HCT116 (cell line): ENCODE measurements around the gene ZNF14. TPM values are rescaled to one million over a fixed set of nuclear protein-coding genes. Genes with fewer than 3 reads are reported as not detected.
A peak's percentile ranks its signal among the peaks of the same experiment; 100 is the strongest.

Source experiments
- ATAC-seq: fragments of 200-7000 bp; cut with Tn5 transposase; 2 replicates; pipeline ENCODE4 v1.9.1; 2020; ENCODE audit warnings: mild to moderate bottlenecking, moderate library complexity
- BruUV-seq: library from RNA; stranded (reverse); fragments of 400-500 nt; replicated peaks from 2 replicates; lab custom pipeline; 2021; lab: Mats Ljungman, UMichigan
- CTCF ChIA-PET: fragments of 300-600 bp; sonication (Branson Sonifier 250); formaldehyde crosslinking; loops from one replicate; lab custom pipeline; 2021; ENCODE audit warnings: antibody characterized with exemption; lab: Charles Lee
- POLR2A ChIA-PET: fragments of 300-600, 350-600 bp; sonication (Branson Sonifier 250); formaldehyde crosslinking; loops from one replicate; lab custom pipeline; 2021; ENCODE audit warnings: antibody characterized with exemption; lab: Charles Lee
- RAD21 ChIA-PET, 2 experiments: fragments of 300-600 bp; sonication (Branson Sonifier 250); formaldehyde crosslinking; loops; one replicate each; lab custom pipeline; 2023; ENCODE audit warnings: low total read pairs in 2 of 2; ENCODE audit not compliant: uncharacterized antibody in 2 of 2, unreplicated experiment in 2 of 2, low non-redundant PET in 1 of 2; lab: Charles Lee
- DNase-seq: peaks from one replicate; pipeline ENCODE4 v3.0.0-alpha.2; 2010; ENCODE audit warnings: low read depth, low spot score
- H2AFZ ChIP-seq: fragments of 200-600 bp; shearing (Covaris generic), sonication (generic); 2 replicates; pipeline ENCODE4 v1.6.1; 2017; ENCODE audit warnings: low read depth, mixed run types, mixed read lengths, antibody characterized with exemption, low read length; ENCODE audit not compliant: poor library complexity, severe bottlenecking
- H3K27ac ChIP-seq: 2 replicates; pipeline ENCODE4 v1.5.1; 2012; ENCODE audit warnings: low read depth, low read length
- H3K27me3 ChIP-seq: fragments of 200-600 bp; sonication (generic); 2 replicates; pipeline ENCODE4 v1.6.1; 2016; ENCODE audit warnings: mixed run types, low read length, mixed read lengths; ENCODE audit not compliant: insufficient read depth
- H3K36me3 ChIP-seq, 2 experiments: fragments of 200-500 bp in 1 of 2; fragments of 200-600 bp in 1 of 2; sonication (Bioruptor generic) in 1 of 2; sonication (generic) in 1 of 2; 2 replicates each; pipeline versions ENCODE4 v1.5.1 to v1.6.1; 2014 to 2016; ENCODE audit warnings: low read length in 2 of 2, inconsistent platforms in 1 of 2, mixed read lengths in 1 of 2, mixed run types in 1 of 2; ENCODE audit not compliant: insufficient read depth in 2 of 2, control insufficient read depth in 1 of 2
- H3K4me1 ChIP-seq, 2 experiments: fragments of 200-600 bp in 1 of 2; sonication (generic) in 1 of 2; 2 replicates each; pipeline versions ENCODE4 v1.5.1 to v1.6.1; 2012 to 2017; ENCODE audit warnings: low read length in 2 of 2, inconsistent platforms in 1 of 2, mild to moderate bottlenecking in 1 of 2, mixed read lengths in 1 of 2, mixed run types in 1 of 2, moderate library complexity in 1 of 2; ENCODE audit not compliant: insufficient read depth in 2 of 2, control insufficient read depth in 1 of 2
- H3K4me2 ChIP-seq: fragments of 200-600 bp; sonication (generic); 2 replicates; pipeline ENCODE4 v1.6.1; 2017; ENCODE audit warnings: mixed run types, low read length, mixed read lengths
- H3K4me3 ChIP-seq, 2 experiments: fragments of 200-600 bp in 1 of 2; sonication (generic) in 1 of 2; replicated peaks in 1 of 2; 2 replicates each; pipeline ENCODE4 v1.5.1; 2011 to 2016; ENCODE audit warnings: low read length in 2 of 2, control low read depth in 1 of 2, low read depth in 1 of 2, mild to moderate bottlenecking in 1 of 2, mixed read lengths in 1 of 2, mixed run types in 1 of 2
- H3K79me2 ChIP-seq: fragments of 200-600 bp; sonication (generic); 2 replicates; pipeline ENCODE4 v1.6.1; 2017; ENCODE audit warnings: mild to moderate bottlenecking, mixed run types, low read length, moderate library complexity, mixed read lengths; ENCODE audit not compliant: insufficient read depth
- H3K9ac ChIP-seq: fragments of 200-600 bp; sonication (generic); 2 replicates; pipeline ENCODE4 v1.6.1; 2016; ENCODE audit warnings: low read length, mixed read lengths
- H3K9me2 ChIP-seq: fragments of 200-600 bp; sonication (generic), shearing (Covaris generic); 2 replicates; pipeline ENCODE4 v1.6.1; 2017; ENCODE audit warnings: mixed run types, mild to moderate bottlenecking, moderate library complexity; ENCODE audit not compliant: insufficient read depth
- H3K9me3 ChIP-seq, 2 experiments: fragments of 200-500 bp in 1 of 2; fragments of 200-600 bp in 1 of 2; sonication (Bioruptor generic) in 1 of 2; sonication (generic) in 1 of 2; 2 replicates each; pipeline ENCODE4 v1.6.1; 2014 to 2017; ENCODE audit warnings: low read length in 2 of 2, mixed read lengths in 2 of 2, inconsistent platforms in 1 of 2, low read depth in 1 of 2, mild to moderate bottlenecking in 1 of 2, mixed run types in 1 of 2, moderate library complexity in 1 of 2; ENCODE audit not compliant: control insufficient read depth in 1 of 2, insufficient read depth in 1 of 2
- H4K20me1 ChIP-seq: fragments of 200-600 bp; sonication (generic), shearing (Covaris generic); 2 replicates; pipeline ENCODE4 v1.6.1; 2017; ENCODE audit warnings: mixed run types, mild to moderate bottlenecking, moderate library complexity; ENCODE audit not compliant: insufficient read depth
- ATF3 ChIP-seq: IDR thresholded peaks from 2 replicates; pipeline ENCODE4 v1.6.1; 2012
- CBX3 ChIP-seq: IDR thresholded peaks from 2 replicates; pipeline ENCODE4 v1.6.1; 2012; ENCODE audit warnings: low read depth
- CTCF ChIP-seq, 3 experiments: fragments of 200-600 bp in 1 of 3; sonication (generic) in 1 of 3; IDR thresholded peaks in 2 of 3; conservative IDR thresholded peaks in 1 of 3; 2 replicates each; pipeline ENCODE4 v1.5.1; 2012 to 2017; ENCODE audit warnings: low read depth in 2 of 3, low read length in 2 of 3, antibody characterized with exemption in 1 of 3, borderline replicate concordance in 1 of 3, control low read depth in 1 of 3, mild to moderate bottlenecking in 1 of 3, mixed read lengths in 1 of 3, mixed run types in 1 of 3, moderate library complexity in 1 of 3; ENCODE audit not compliant: insufficient read depth in 1 of 3
- EGR1 ChIP-seq: IDR thresholded peaks from 2 replicates; pipeline ENCODE4 v1.6.1; 2012; ENCODE audit warnings: low read depth
- ELF1 ChIP-seq: IDR thresholded peaks from 2 replicates; pipeline ENCODE4 v1.6.1; 2012; ENCODE audit warnings: low read depth, borderline replicate concordance
- EZH2 ChIP-seq: fragments of 200-600 bp; sonication (generic); IDR thresholded peaks from 2 replicates; pipeline ENCODE4 v1.6.1; 2017; ENCODE audit warnings: antibody characterized with exemption, mixed run types
- EZH2phosphoT487 ChIP-seq: fragments of 200-600 bp; IDR thresholded peaks from 2 replicates; pipeline ENCODE4 v1.6.1; 2018; ENCODE audit warnings: antibody characterized with exemption, borderline replicate concordance
- FOSL1 ChIP-seq: IDR thresholded peaks from 2 replicates; pipeline ENCODE4 v1.6.1; 2012; ENCODE audit warnings: low read depth
- MAX ChIP-seq: IDR thresholded peaks from 2 replicates; pipeline ENCODE4 v1.6.1; 2012
- POLR2A ChIP-seq: IDR thresholded peaks from 2 replicates; pipeline ENCODE4 v1.7.0; 2011; ENCODE audit warnings: borderline replicate concordance; ENCODE audit not compliant: insufficient read depth, insufficient read length; ENCODE audit errors: extremely low read depth
- POLR2AphosphoS5 ChIP-seq: IDR thresholded peaks from 2 replicates; pipeline ENCODE4 v1.6.1; 2011; ENCODE audit warnings: mild to moderate bottlenecking, low read depth, low read length, moderate library complexity
- RAD21 ChIP-seq: IDR thresholded peaks from 2 replicates; pipeline ENCODE4 v1.6.1; 2012; ENCODE audit warnings: low read depth, mild to moderate bottlenecking
- REST ChIP-seq: IDR thresholded peaks from 2 replicates; pipeline ENCODE4 v1.6.1; 2012; ENCODE audit warnings: low read depth
- SRF ChIP-seq: IDR thresholded peaks from 2 replicates; pipeline ENCODE4 v1.6.1; 2012; ENCODE audit warnings: low read depth
- TCF7L2 ChIP-seq: IDR thresholded peaks from 2 replicates; pipeline ENCODE4 v1.7.0; 2011; ENCODE audit warnings: borderline replicate concordance, inconsistent platforms; ENCODE audit not compliant: insufficient read depth, insufficient read length; ENCODE audit errors: extremely low read depth
- YY1 ChIP-seq: IDR thresholded peaks from 2 replicates; pipeline ENCODE4 v1.6.1; 2011; ENCODE audit warnings: low read length, low read depth, moderate library complexity, mild to moderate bottlenecking; ENCODE audit not compliant: insufficient replicate concordance; ENCODE audit errors: extremely low read depth
- ZFX ChIP-seq: fragments of 450-650 bp; IDR thresholded peaks from 2 replicates; pipeline ENCODE4 v1.6.1; 2017
- intact Hi-C: fragments of 100-400 bp; cut with micrococcal nuclease; formaldehyde crosslinking; loops from 2 replicates; pipeline ENCODE4 v1.10.0; 2022
- total RNA-seq: library from RNA; stranded (reverse); gene quantifications from one replicate; pipeline ENCODE4 v1.2.1, GENCODE V29; 2021; ENCODE audit not compliant: unreplicated experiment

The ZNF14 gene
- total RNA-seq, 1 experiment from 2014 or later = 4.8 TPM

GRCh38 chr19:19777692-19778091 is 44.8 kb upstream of the ZNF14 start:
- Histone ChIP-seq H3K4me1 (peaks cover 6 to 14% of the 10 kb centered on the region in 2 experiments; a peak in 2 of 4 replicates), H3K9me2 (no peaks in the 10 kb centered on the region), H3K27me3 (no peaks in the 10 kb centered on the region), H2AFZ (no peak overlapping the region), H3K9ac (peak overlapping the region; percentile 68; the same call in 1 of the 2 replicates), H4K20me1 (no peaks in the 10 kb centered on the region), H3K27ac (no peak overlapping the region), H3K79me2 (peaks cover 23% of the 10 kb centered on the region; the same call in 1 of the 2 replicates), H3K4me3 (peak overlapping the region; percentile 82 to 93), H3K36me3 (peaks cover 0 to 3% of the 10 kb centered on the region in 2 experiments; a peak in 2 of 4 replicates), H3K9me3 (peaks cover 0 to 18% of the 10 kb centered on the region in 2 experiments; a peak in 2 of 4 replicates), H3K4me2 (peak overlapping the region; percentile 85)
- ATAC-seq (no peak), DNase-seq (no peak)
- intact Hi-C loops = loop anchor here (10.0 kb wide), 1 partner anchor 233 kb away; no protein-coding TSS in a partner anchor
- POLR2A ChIA-PET = no interaction called here
- CTCF ChIA-PET = no interaction called here
- TF ChIP-seq EGR1 (no peak), SRF (no peak), CTCF (IDR thresholded peaks at IDR 0.05 in 2 of 3, conservative IDR thresholded peaks at IDR 0.05 in 1 of 3; ENCODE audit: borderline replicate concordance in 1 of 3, insufficient read depth in 1 of 3, low read depth in 2 of 3, low read length in 2 of 3) (no peak), TCF7L2 (no peak), FOSL1 (no peak), RAD21 (no peak), CBX3 (no peak), POLR2A (no peak), YY1 (no peak), REST (no peak), EZH2phosphoT487 (no peak), MAX (no peak), ZFX (no peak), ATF3 (no peak), POLR2AphosphoS5 (no peak), EZH2 (no peak), ELF1 (no peak)
- BruUV-seq = no TSS peak
- RAD21 ChIA-PET = no interaction called here
